Activated naive CD4-positive, alpha-beta T cell treated with anti-CD3 and anti-CD28 coated beads, Interleukin-2, amount 10 ng/mL, durations not matched to agents 7 days and 5 days (primary cell): ENCODE measurements around the gene LSAMP.

Source experiments
- CTCF ChIA-PET: fragments of 350-600 bp; sonication (Branson Sonifier 250); formaldehyde crosslinking; loops from one replicate; lab custom pipeline; 2021; ENCODE audit warnings: antibody characterized with exemption; lab: Charles Lee
- DNase-seq: peaks from one replicate; pipeline ENCODE4 v3.0.0-alpha.2; 2020
- H3K27ac Mint-ChIP-seq: one replicate; pipeline ENCODE4 v1.8.0; 2021; ENCODE audit warnings: mild to moderate bottlenecking, moderate library complexity, mixed read lengths
- H3K27me3 Mint-ChIP-seq: one replicate; pipeline ENCODE4 v1.8.0; 2021; ENCODE audit warnings: mild to moderate bottlenecking, mixed read lengths
- H3K36me3 Mint-ChIP-seq: one replicate; pipeline ENCODE4 v1.8.0; 2021; ENCODE audit warnings: mixed read lengths
- H3K4me1 Mint-ChIP-seq: one replicate; pipeline ENCODE4 v1.8.0; 2021; ENCODE audit warnings: mixed read lengths
- H3K4me3 Mint-ChIP-seq: one replicate; pipeline ENCODE4 v1.8.0; 2021; ENCODE audit warnings: mild to moderate bottlenecking, moderate library complexity, mixed read lengths
- H3K9me3 Mint-ChIP-seq: one replicate; pipeline ENCODE4 v1.8.0; 2021; ENCODE audit warnings: mixed read lengths

LSAMP gene

DNA sequence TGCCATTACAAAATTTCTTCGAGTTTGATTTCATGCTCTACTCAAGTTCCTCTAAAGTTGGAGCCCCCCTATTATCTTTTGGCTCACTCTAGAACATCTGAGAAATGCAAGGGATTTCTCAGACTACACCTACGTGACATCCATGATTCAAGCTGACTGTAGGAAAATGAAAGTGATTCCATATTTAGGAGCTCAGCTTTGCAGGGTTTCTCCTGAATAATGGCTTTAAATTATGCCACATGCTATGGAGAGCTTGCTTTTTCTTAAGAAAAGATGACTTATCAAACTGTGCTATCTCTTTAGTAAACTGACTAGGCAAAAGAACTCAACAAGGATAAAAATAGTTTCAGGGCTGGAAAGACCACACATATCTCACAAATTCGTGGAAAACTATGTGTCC lies 292.1 kb downstream of the LSAMP start:
- CTCF ChIA-PET = interaction anchor here (0.7 kb wide), 1 partner anchor 360 kb away, joined by 3 read pairs; no protein-coding TSS in a partner anchor
- no peak for DNase-seq

DNA sequence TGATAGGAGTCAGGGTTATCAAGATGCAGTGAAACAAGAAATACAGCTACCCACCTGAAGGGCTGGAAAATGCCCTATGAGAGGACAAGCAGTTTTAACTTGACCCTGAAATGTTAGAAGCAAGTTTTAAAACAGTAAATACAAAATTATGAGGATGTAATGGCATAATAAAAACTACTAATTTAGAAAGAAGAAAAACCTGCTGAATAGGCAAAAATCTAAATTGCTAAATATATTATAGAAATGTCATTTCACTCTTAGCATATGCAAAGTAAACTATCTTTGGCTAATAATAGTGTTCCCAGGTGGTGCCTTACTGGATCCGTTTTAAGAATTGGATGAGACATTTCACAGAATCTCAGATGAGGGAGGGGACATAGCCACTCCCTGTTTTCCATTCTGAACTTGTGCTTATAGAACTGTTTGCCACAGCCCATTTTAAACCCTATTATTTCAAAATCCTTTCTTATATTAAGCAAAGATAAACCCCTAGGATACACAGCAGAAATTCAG lies 294.6 kb downstream of the LSAMP start:
- CTCF ChIA-PET = no interaction called here
- H3K4me3 Mint-ChIP-seq = no peak overlapping the region
- no peaks in the 10 kb centered on the region for H3K9me3 Mint-ChIP-seq
- no peak for DNase-seq
- no peaks in the 10 kb centered on the region for H3K27me3 Mint-ChIP-seq
- no peak overlapping the region for H3K27ac Mint-ChIP-seq
- H3K4me1 Mint-ChIP-seq = no peaks in the 10 kb centered on the region
- H3K36me3 Mint-ChIP-seq = no peaks in the 10 kb centered on the region

More for the DNA sequence above, 292.1 kb downstream of the LSAMP start:
- Mint-ChIP-seq H3K27ac (no peak overlapping the region), H3K27me3 (no peaks in the 10 kb centered on the region), H3K4me1 (no peaks in the 10 kb centered on the region), H3K9me3 (no peaks in the 10 kb centered on the region), H3K4me3 (no peak overlapping the region), H3K36me3 (no peaks in the 10 kb centered on the region)

DNA sequence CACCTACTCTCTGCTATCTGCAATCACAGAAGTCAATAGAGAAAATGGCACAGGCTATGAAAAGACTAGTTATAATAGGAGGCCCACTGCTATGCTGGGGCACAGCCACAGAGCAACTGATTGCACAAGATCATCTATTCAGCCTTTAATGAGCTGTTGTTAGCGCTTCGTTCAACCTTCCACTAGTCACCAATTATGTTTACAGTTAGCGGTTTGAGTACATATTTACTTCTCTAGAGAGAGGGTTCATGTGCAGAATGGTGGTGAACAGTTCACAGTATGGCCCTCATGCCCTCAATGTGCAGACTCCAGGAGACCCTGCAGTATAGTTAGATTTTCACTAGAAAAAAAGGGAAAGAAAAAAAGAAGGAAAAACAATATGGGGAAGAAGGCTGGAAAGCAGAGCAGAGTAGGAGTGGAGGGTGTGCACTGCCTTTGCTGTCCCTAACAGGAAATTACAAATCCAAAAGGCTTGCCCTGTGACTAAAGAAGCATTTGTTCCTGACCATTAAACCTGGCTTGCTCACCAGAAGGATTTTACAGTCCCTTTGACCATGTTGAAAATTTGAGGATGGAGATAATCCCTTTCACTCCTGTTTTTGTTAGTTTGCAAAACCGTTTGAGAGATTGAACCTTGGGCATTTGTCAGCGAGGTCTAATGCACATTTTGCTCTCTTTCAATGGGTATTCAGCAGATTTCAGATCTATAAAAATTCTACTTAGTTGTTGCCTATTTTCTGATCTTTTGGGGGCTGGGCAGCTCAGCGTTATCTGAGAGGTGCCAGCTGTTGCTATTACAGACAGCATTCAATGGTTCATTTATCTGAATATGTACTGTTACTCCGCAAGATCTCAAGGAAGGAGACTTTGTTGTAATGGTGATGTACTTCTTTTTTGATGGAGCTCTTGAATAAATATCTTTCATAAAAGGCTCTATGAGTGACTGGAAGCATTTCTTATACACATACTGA lies 296.1 kb downstream of the LSAMP start:
- Mint-ChIP-seq H3K4me3 (no peak overlapping the region), H3K9me3 (peaks cover 4% of the 10 kb centered on the region), H3K27me3 (no peaks in the 10 kb centered on the region), H3K36me3 (no peaks in the 10 kb centered on the region), H3K4me1 (no peaks in the 10 kb centered on the region), H3K27ac (no peak overlapping the region)
- DNase-seq = no peak
- CTCF ChIA-PET = no interaction called here

DNA sequence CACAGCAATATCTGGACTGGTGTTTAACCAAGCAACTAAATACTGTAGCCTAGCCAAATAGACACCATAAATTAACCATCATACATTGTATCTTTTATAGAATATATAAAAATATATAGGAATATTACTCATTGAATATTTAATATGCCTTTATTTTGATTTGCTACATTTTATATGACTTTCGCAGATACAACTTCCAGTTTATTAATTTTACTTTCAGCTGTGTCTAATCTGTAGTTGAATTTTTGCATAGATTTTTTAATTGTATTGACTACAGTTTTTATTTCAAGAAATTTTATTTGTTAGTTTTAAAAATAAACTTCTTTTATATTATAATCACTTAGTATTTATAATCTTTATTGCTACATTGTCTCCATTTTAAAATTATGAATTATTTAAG lies 299.7 kb downstream of the LSAMP start:
- H3K4me3 Mint-ChIP-seq = no peak overlapping the region
- no peak overlapping the region for H3K27ac Mint-ChIP-seq
- H3K4me1 Mint-ChIP-seq = no peaks in the 10 kb centered on the region
- CTCF ChIA-PET = no interaction called here
- no peaks in the 10 kb centered on the region for H3K36me3 Mint-ChIP-seq
- H3K9me3 Mint-ChIP-seq = peaks cover 4% of the 10 kb centered on the region
- no peaks in the 10 kb centered on the region for H3K27me3 Mint-ChIP-seq
- no peak for DNase-seq

DNA sequence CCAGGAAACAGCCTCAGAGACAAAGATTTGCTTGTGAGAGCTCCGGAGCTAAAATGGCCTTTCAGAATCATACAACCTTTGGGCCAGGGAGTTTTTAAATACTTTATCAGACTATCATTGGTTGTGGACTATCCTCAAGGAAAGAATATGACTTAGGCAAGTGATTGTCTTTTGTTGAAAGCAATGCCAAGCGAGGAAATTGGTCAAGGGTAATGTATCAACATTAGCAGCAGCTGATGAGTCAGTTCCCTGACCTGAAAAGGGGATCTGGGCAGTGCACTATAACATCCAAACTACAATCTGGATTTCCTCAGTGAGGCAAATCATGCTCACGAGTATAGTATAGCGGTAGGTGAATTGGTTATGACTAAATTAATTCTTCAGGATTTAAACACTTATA lies 303.6 kb downstream of the LSAMP start:
- Mint-ChIP-seq H3K9me3 (peaks cover 4% of the 10 kb centered on the region), H3K27me3 (no peaks in the 10 kb centered on the region), H3K36me3 (no peaks in the 10 kb centered on the region), H3K4me3 (no peak overlapping the region), H3K27ac (no peak overlapping the region), H3K4me1 (no peaks in the 10 kb centered on the region)
- DNase-seq = no peak
- CTCF ChIA-PET = interaction anchor here (0.7 kb wide), 1 partner anchor 614 kb away, joined by 3 read pairs; no protein-coding TSS in a partner anchor

DNA sequence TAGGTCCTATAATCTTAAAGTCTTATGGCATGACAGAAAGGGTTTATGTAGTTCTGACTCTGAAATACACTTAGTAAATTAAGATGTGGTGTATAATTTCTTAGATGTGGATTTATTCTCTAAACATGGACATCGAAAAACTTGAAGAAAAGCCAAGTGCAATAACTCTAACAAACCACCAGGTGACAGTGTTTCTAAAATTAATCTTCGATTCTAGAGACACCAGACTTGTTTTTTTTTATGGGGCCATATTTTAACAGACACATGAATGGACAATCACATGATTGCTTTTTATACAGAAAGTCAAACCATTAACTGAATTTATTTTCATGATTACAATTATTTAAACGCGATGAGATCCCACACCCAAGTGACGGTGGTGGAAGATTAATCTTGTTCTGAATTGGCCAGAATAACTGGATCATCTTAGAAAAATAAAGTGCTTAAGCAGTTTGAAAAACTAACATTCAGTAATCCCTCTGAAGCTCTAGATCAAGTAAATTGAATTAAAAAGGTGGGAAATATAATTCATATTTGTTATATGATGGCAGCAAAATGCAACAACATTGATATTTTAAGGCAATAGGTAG lies 305.1 kb downstream of the LSAMP start:
- Mint-ChIP-seq H3K4me1 (no peaks in the 10 kb centered on the region), H3K4me3 (no peak overlapping the region), H3K36me3 (no peaks in the 10 kb centered on the region), H3K9me3 (peaks cover under 1% of the 10 kb centered on the region), H3K27me3 (no peaks in the 10 kb centered on the region), H3K27ac (no peak overlapping the region)
- DNase-seq = no peak
- CTCF ChIA-PET = no interaction called here

DNA sequence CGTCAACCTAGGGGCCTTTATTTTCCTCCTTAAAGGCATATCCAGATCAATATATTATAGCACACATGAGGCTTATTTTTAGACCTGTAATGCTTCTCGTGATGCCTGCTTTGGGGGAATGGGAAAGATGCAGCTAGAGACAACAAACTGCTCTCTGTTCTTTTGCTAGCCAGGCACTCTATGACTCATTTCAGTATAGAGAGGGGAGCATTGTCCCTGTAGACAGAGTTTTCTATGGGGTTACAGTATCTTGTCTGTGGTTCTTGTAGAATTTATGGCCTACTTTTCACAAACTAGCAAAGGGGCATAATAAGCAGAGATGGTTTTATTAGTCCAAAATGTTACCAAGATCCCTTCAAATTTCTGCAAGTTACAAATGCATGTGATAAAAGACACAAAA lies 305.6 kb downstream of the LSAMP start:
- no peaks in the 10 kb centered on the region for H3K9me3 Mint-ChIP-seq
- no peak overlapping the region for H3K4me3 Mint-ChIP-seq
- no peaks in the 10 kb centered on the region for H3K4me1 Mint-ChIP-seq
- H3K36me3 Mint-ChIP-seq = no peaks in the 10 kb centered on the region
- CTCF ChIA-PET = no interaction called here
- H3K27ac Mint-ChIP-seq = no peak overlapping the region
- no peaks in the 10 kb centered on the region for H3K27me3 Mint-ChIP-seq
- DNase-seq = no peak

DNA sequence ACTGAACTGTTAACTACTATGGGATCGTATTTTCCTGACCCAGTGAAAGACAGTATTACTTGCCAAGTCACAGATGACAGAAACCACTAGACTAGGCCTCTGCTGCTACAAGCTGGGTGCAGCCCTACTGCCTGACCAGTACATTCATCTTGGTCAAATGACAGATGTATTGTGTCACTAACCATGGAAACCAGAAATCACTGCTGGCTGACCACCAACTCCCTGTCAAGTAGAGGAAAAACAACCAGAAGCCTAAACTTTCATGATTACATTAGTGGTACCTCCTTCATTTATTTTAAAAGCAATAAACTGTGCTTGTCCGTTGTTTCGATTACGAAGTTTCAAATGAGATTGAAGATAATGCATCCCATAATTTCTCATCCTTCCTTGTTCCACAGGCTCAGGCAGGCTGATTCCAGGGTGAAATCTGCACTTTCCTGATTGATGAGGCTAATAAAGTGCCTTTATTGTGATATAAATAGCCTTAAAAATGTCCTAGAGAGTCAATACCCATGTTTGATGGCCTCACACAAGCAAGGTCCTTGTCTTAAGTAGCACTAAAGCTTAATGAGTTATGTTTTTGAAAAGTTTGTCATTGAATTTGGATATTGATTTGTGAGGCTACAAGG lies 309.7 kb downstream of the LSAMP start:
- CTCF ChIA-PET = no interaction called here
- Mint-ChIP-seq H3K4me3 (no peak overlapping the region), H3K27ac (no peak overlapping the region), H3K27me3 (no peaks in the 10 kb centered on the region), H3K36me3 (no peaks in the 10 kb centered on the region), H3K9me3 (no peaks in the 10 kb centered on the region), H3K4me1 (no peaks in the 10 kb centered on the region)
- DNase-seq = no peak

DNA sequence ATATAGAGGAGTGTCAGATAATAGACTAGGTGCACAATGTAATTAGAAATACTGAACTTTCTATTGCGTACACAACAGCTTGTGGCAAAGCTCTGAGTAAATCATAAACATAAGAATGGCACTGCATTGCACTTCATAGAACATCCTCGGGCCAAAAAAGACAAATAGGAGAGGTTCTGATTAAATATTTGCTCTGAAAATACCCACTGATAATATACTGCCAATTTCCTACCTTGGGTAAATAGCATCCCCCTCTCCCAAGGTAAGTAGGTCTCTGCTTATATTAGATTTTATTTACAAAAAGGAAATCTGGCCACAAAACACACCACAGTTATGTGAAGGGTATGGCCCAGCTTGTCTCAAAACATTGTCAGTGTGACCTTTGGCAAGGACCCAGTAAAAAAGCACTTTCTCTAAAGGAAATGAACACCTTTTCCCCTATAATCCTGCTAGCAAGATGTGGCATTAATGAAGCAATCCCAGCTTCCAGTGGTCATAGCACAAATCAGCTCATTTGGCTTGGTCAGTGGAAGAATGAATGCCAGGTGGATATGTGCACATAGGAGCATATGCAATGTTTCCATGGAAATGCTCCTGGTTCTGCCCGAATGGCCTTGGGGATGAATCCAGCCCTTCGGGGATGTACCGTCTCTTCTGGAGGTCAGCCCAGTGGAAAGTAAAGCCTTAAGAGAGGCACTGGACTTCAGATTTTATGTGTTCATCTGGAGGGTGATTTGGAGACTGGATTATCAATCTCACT lies 315.9 kb downstream of the LSAMP start:
- no peaks in the 10 kb centered on the region for H3K9me3 Mint-ChIP-seq
- H3K4me3 Mint-ChIP-seq = no peak overlapping the region
- no peaks in the 10 kb centered on the region for H3K4me1 Mint-ChIP-seq
- H3K27me3 Mint-ChIP-seq = no peaks in the 10 kb centered on the region
- CTCF ChIA-PET = no interaction called here
- H3K36me3 Mint-ChIP-seq = no peaks in the 10 kb centered on the region
- H3K27ac Mint-ChIP-seq = no peak overlapping the region
- DNase-seq = no peak

DNA sequence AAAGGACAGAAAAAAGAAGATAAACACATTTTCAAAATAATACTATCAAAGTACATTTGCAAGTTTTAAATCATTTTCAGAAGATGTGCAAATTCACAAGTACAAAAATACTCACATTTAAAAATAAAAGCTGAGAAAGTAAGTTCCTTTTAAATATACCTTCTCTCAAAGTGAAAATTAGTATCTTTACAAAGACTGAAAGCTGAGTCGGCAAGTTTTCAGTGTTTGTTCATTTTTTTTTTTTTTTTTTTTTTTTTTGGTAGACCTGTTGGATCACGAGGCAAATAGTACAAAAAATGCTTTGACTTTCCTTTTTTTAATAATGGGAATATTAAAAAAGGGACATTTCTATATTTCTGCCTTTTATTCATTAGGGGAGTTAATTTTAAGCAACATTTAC lies 317.8 kb downstream of the LSAMP start:
- no peak overlapping the region for H3K4me3 Mint-ChIP-seq
- no peaks in the 10 kb centered on the region for H3K9me3 Mint-ChIP-seq
- H3K27me3 Mint-ChIP-seq = no peaks in the 10 kb centered on the region
- H3K27ac Mint-ChIP-seq = no peak overlapping the region
- CTCF ChIA-PET = no interaction called here
- DNase-seq = no peak
- no peaks in the 10 kb centered on the region for H3K4me1 Mint-ChIP-seq
- no peaks in the 10 kb centered on the region for H3K36me3 Mint-ChIP-seq

DNA sequence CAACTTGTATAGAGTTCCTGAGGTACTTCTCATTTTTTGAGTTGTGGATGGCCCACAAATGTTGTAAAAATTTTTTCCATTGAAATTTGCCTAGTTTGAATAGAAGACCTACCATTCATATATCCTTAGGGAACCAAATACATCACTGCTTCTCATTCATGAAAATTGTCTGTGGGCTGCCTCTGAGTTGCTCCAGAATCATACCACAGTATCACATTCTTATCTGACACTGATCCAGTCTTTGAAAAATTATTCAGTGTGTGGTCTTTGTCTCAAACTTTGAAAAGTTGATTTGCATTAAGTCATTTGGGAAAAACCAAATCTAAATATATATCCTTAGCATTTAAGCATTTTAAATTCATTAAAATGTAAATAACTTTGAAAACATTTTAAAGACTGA lies 321.1 kb downstream of the LSAMP start:
- Mint-ChIP-seq H3K27ac (no peak overlapping the region), H3K9me3 (no peaks in the 10 kb centered on the region), H3K4me3 (no peak overlapping the region), H3K4me1 (no peaks in the 10 kb centered on the region), H3K36me3 (no peaks in the 10 kb centered on the region), H3K27me3 (no peaks in the 10 kb centered on the region)
- CTCF ChIA-PET = no interaction called here
- DNase-seq = no peak

DNA sequence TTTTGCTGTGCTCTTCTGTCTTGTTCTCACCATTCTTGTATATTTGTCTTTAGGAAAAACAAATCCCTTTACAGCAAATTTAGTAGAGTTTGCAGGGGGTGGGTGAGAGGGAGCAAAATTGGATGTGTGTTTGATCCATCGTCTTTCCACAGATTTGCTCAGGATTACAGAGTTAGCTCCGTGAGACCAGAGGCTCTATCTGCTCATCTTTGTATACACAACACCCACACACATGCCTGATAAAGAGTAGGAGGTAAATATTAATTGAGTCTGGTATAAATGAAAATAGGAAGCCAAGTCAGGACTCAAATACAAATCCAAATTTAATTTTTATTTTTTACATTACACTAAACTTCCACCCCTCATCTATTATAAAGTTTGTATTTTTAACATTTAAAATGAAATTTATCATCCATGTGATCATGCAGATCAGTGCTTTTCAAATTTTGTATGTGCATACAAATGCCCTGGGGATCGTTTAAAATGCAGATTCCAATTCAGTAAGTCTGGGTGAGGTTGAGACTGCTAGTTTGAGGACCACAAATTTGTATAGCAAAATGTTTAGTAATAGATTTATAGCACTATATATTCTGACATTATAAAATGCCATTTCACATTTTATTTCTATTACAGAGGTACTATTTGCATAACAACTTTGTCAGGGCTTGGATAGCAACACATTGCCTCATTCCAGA lies 326.7 kb downstream of the LSAMP start:
- H3K36me3 Mint-ChIP-seq = no peaks in the 10 kb centered on the region
- no peaks in the 10 kb centered on the region for H3K4me1 Mint-ChIP-seq
- no peak overlapping the region for H3K4me3 Mint-ChIP-seq
- H3K27me3 Mint-ChIP-seq = no peaks in the 10 kb centered on the region
- H3K9me3 Mint-ChIP-seq = no peaks in the 10 kb centered on the region
- no peak for DNase-seq
- no peak overlapping the region for H3K27ac Mint-ChIP-seq
- CTCF ChIA-PET = no interaction called here

DNA sequence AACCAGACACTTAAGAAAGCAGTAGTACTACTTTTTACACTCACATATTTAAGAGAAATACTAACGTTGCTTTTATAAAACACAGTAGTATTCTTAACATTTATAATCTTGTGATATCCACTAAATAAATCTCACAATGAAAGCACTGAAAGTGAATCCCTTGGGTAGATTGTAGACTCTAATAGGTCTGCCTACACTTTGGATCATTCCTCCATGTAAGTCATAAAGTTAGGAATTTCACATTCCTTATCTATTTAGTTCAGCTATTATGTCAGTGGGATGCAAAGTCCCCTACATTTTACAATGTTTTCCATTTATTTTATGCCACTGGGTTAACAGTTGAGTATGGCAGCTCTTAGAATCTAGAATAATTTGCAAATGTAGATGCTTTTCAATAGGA lies 330.7 kb downstream of the LSAMP start:
- Mint-ChIP-seq H3K27ac (no peak overlapping the region), H3K4me1 (no peaks in the 10 kb centered on the region), H3K4me3 (no peak overlapping the region), H3K36me3 (no peaks in the 10 kb centered on the region), H3K9me3 (no peaks in the 10 kb centered on the region), H3K27me3 (no peaks in the 10 kb centered on the region)
- DNase-seq = no peak
- CTCF ChIA-PET = no interaction called here
